ENCODE results near the gene CCDC158. TPM values are rescaled to one million over a fixed set of nuclear protein-coding genes. Genes with fewer than 3 reads are reported as not detected.

The CCDC158 gene
- polyA plus RNA-seq, 1 of the 3 experiments (the other 2 are of a cell fraction) = not detected

DNA sequence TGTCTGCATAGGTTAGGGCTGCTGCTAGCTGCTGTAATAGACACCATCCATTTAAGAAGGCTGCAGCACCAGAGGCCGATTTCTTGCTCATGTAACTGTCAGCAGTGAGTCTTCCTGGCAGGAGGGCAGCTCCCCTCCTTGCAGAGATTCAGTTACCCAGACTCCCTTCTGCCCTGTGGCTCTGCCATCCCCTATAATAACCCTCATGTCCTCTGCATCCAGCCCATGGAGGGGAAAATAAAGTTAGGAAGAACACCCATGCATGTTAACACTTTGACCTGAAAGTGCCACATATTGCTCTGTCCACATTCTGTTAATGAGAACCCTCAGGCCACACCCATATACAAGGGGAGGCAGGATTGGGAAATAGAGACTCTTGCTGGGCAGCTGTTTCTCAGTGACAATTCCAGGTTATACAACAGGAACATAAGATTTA lies 109.0 kb downstream of the CCDC158 start:
- no peak overlapping the region for H3K4me2 ChIP-seq
- H3K9me2 ChIP-seq = no peaks in the 10 kb centered on the region
- no peak for TF ChIP-seq FOXJ3 (CRISPR knock-in tag; IDR thresholded peaks at IDR 0.05)
- TF ChIP-seq NRF1 (IDR thresholded peaks at IDR 0.05; ENCODE audit: low read depth, low read length) = no peak
- no peak for TF ChIP-seq EZH2phosphoT487 (IDR thresholded peaks at IDR 0.05; ENCODE audit: borderline replicate concordance, low read depth)
- TF ChIP-seq ELF1 (IDR thresholded peaks at IDR 0.05) = no peak
- no peak for TF ChIP-seq POLR2AphosphoS5 (IDR thresholded peaks at IDR 0.05; ENCODE audit: low read depth, low read length)
- no peak for TF ChIP-seq TCF12 (IDR thresholded peaks at IDR 0.05)
- TF ChIP-seq, protein P1, sequence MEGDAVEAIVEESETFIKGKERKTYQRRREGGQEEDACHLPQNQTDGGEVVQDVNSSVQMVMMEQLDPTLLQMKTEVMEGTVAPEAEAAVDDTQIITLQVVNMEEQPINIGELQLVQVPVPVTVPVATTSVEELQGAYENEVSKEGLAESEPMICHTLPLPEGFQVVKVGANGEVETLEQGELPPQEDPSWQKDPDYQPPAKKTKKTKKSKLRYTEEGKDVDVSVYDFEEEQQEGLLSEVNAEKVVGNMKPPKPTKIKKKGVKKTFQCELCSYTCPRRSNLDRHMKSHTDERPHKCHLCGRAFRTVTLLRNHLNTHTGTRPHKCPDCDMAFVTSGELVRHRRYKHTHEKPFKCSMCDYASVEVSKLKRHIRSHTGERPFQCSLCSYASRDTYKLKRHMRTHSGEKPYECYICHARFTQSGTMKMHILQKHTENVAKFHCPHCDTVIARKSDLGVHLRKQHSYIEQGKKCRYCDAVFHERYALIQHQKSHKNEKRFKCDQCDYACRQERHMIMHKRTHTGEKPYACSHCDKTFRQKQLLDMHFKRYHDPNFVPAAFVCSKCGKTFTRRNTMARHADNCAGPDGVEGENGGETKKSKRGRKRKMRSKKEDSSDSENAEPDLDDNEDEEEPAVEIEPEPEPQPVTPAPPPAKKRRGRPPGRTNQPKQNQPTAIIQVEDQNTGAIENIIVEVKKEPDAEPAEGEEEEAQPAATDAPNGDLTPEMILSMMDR (IDR thresholded peaks at IDR 0.05) = no peak
- TF ChIP-seq FOXM1 (IDR thresholded peaks at IDR 0.05; ENCODE audit: low read depth) = no peak
- H3F3A ChIP-seq (replicated peaks; ENCODE audit: insufficient read depth) = peaks cover under 1% of the 10 kb centered on the region
- no peak for DNase-seq
- H3K36me3 ChIP-seq (replicated peaks in 1 of 2; ENCODE audit: control insufficient read depth in 1 of 2, insufficient read depth in 2 of 2, low read length in 1 of 2) = peaks cover 10 to 16% of the 10 kb centered on the region in 2 experiments
- WGBS (ENCODE audit: low lambda C conversion rate) = 27% methylated on average over 1 of the region's 1 CpG
- no peak overlapping the region for H3K9ac ChIP-seq
- 0 out of 2 replicates have a peak, but pooled peaks cover 3% of the 10 kb centered on the region for H3K9me3 ChIP-seq
- H3K27me3 ChIP-seq (ENCODE audit: insufficient read depth) = no peaks in the 10 kb centered on the region
- peaks cover 0 to 30% of the 10 kb centered on the region in 2 experiments; a peak in 2 of 4 replicates for H3K4me1 ChIP-seq (ENCODE audit: control insufficient read depth in 1 of 2, insufficient read depth in 2 of 2, low read depth in 1 of 2, low read length in 1 of 2)
- peaks cover 20% of the 10 kb centered on the region; the same call in 1 of the 2 replicates for H3K79me2 ChIP-seq (ENCODE audit: insufficient read depth)
- H2AFZ ChIP-seq (ENCODE audit: low read depth) = no peak overlapping the region
- POLR2A ChIA-PET = no interaction called here
- H3K27ac ChIP-seq (ENCODE audit: low read depth in 2 of 2, low read length in 1 of 2) = no peak overlapping the region
- H4K20me1 ChIP-seq (ENCODE audit: insufficient read depth) = no peaks in the 10 kb centered on the region
- no peak overlapping the region for H3K4me3 ChIP-seq (ENCODE audit: low read depth in 2 of 2, low read length in 1 of 2)
- CTCF ChIA-PET = no interaction called here

DNA sequence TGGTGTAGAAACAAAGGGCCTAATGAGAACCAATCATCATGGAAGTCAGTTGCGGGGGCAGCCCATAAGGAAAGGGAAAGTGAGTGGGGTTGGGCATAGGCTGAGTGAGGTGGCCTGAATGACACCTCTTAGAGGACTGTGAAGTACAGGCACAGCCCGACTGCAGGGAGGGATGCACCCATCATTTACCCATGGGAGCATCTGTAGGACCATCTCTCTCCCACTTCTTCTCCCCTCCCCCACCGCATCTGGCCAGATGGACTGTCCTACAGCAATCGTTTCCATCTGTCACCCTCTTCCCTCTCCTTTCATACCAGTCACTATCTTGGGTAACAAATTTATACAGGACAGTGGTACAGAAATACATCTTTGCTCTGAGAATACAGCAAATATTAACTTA lies 110.3 kb downstream of the CCDC158 start:
- POLR2A ChIA-PET = no interaction called here
- Histone ChIP-seq H3K4me2 (no peak overlapping the region), H3K4me3 (ENCODE audit: low read depth in 2 of 2, low read length in 1 of 2) (no peak overlapping the region), H3K27me3 (ENCODE audit: insufficient read depth) (no peaks in the 10 kb centered on the region), H3K9me3 (no peaks in the 10 kb centered on the region), H4K20me1 (ENCODE audit: insufficient read depth) (no peaks in the 10 kb centered on the region), H3K9me2 (no peaks in the 10 kb centered on the region), H2AFZ (ENCODE audit: low read depth) (no peak overlapping the region), H3K4me1 (ENCODE audit: control insufficient read depth in 1 of 2, insufficient read depth in 2 of 2, low read depth in 1 of 2, low read length in 1 of 2) (peaks cover 0 to 30% of the 10 kb centered on the region in 2 experiments; a peak in 2 of 4 replicates), H3F3A (replicated peaks; ENCODE audit: insufficient read depth) (peaks cover 5% of the 10 kb centered on the region), H3K9ac (no peak overlapping the region), H3K79me2 (ENCODE audit: insufficient read depth) (peaks cover 23% of the 10 kb centered on the region; the same call in 1 of the 2 replicates), H3K27ac (ENCODE audit: low read depth in 2 of 2, low read length in 1 of 2) (peak overlapping the region in 1 of 2 experiments; percentile 58; a peak in 1 of 4 replicates), H3K36me3 (replicated peaks in 1 of 2; ENCODE audit: control insufficient read depth in 1 of 2, insufficient read depth in 2 of 2, low read length in 1 of 2) (peaks cover 10 to 16% of the 10 kb centered on the region in 2 experiments)
- 59% methylated on average over 3 of the region's 4 CpGs for WGBS (ENCODE audit: low lambda C conversion rate)
- TF ChIP-seq RXRA (IDR thresholded peaks at IDR 0.05; ENCODE audit: borderline replicate concordance, low read depth) = no peak
- TF ChIP-seq EP300 (IDR thresholded peaks at IDR 0.05; ENCODE audit: borderline replicate concordance in 1 of 2, low read depth in 1 of 2, low read length in 1 of 2) = 0 out of 4 replicates have a peak, but pooled peaks of 1 of the 2 experiments have one; percentile 3
- TF ChIP-seq, protein P2, sequence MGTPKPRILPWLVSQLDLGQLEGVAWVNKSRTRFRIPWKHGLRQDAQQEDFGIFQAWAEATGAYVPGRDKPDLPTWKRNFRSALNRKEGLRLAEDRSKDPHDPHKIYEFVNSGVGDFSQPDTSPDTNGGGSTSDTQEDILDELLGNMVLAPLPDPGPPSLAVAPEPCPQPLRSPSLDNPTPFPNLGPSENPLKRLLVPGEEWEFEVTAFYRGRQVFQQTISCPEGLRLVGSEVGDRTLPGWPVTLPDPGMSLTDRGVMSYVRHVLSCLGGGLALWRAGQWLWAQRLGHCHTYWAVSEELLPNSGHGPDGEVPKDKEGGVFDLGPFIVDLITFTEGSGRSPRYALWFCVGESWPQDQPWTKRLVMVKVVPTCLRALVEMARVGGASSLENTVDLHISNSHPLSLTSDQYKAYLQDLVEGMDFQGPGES (IDR thresholded peaks at IDR 0.05; ENCODE audit: low read depth, low read length) = no peak
- TF ChIP-seq, protein P3, sequence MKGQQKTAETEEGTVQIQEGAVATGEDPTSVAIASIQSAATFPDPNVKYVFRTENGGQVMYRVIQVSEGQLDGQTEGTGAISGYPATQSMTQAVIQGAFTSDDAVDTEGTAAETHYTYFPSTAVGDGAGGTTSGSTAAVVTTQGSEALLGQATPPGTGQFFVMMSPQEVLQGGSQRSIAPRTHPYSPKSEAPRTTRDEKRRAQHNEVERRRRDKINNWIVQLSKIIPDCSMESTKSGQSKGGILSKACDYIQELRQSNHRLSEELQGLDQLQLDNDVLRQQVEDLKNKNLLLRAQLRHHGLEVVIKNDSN (IDR thresholded peaks at IDR 0.05; ENCODE audit: borderline replicate concordance, low read depth) = no peak
- TF ChIP-seq CHD2 (IDR thresholded peaks at IDR 0.05; ENCODE audit: low read length, partially characterized antibody) = peak; percentile 6
- CTCF ChIA-PET = no interaction called here
- peak; percentile 45 for DNase-seq
